HepG2 (cell line): ENCODE data around the gene DCST2. TPM values are rescaled to one million over a fixed set of nuclear protein-coding genes. Genes with fewer than 3 reads are reported as not detected.
A peak's percentile ranks its signal among the peaks of the same experiment; 100 is the strongest.

Experiments used
- KDM4B ChIP-seq: sonication (generic); formaldehyde crosslinking; IDR thresholded peaks from 2 replicates; pipeline ENCODE4 v1.4.0; 2020; ENCODE audit warnings: missing genetic modification reagents
- KLF6 ChIP-seq: IDR thresholded peaks from 2 replicates; pipeline ENCODE4 v1.8.0; 2016; ENCODE audit warnings: missing biosample characterization, missing genetic modification reagents
- SMARCE1 ChIP-seq: fragments of 450-650 bp; IDR thresholded peaks from 2 replicates; pipeline ENCODE4 v1.6.1; 2017; ENCODE audit warnings: borderline replicate concordance
- TEAD2 ChIP-seq: sonication (generic); formaldehyde crosslinking; IDR thresholded peaks from 2 replicates; pipeline ENCODE4 v1.9.0; 2021; ENCODE audit warnings: missing genetic modification reagents
- ZBTB21 ChIP-seq: sonication (generic); formaldehyde crosslinking; IDR thresholded peaks from 2 replicates; pipeline ENCODE4 v1.4.0; 2020; ENCODE audit warnings: missing genetic modification reagents
- ZNF350 ChIP-seq: sonication (generic); formaldehyde crosslinking; IDR thresholded peaks from 2 replicates; pipeline ENCODE4 v1.4.0; 2020; ENCODE audit warnings: mild to moderate bottlenecking, low read depth, missing genetic modification reagents, borderline replicate concordance
- ZNF607 ChIP-seq: sonication (generic); formaldehyde crosslinking; IDR thresholded peaks from 2 replicates; pipeline ENCODE4 v1.5.1; 2020; ENCODE audit warnings: missing genetic modification reagents, mild to moderate bottlenecking, borderline replicate concordance
- ZNF678 ChIP-seq: sonication (generic); formaldehyde crosslinking; IDR thresholded peaks from 2 replicates; pipeline ENCODE4 v1.4.0; 2020; ENCODE audit warnings: mild to moderate bottlenecking, missing genetic modification reagents
- ZNF850 ChIP-seq: sonication (generic); formaldehyde crosslinking; conservative IDR thresholded peaks from 2 replicates; pipeline ENCODE4 v1.9.0; 2021; ENCODE audit warnings: mild to moderate bottlenecking, missing genetic modification reagents
- polyA plus RNA-seq, 8 experiments: library from polyadenylated mRNA; depleted of rRNA in 3 of 8; stranded (reverse) in 7 of 8; unstranded in 1 of 8; fragments of >200 nt; fragmentation: Illumina TruSeq in 4 of 8; extraction: Trizol in 4 of 8; gene quantifications; 2 replicates each; pipeline versions ENCODE4 v1.2.1 to v1.2.3, GENCODE V29; 2011 to 2016; ENCODE audit warnings: low read depth in 4 of 8, missing spikeins in 1 of 8, mixed read lengths in 1 of 8; ENCODE audit not compliant: insufficient read depth in 1 of 8
- total RNA-seq, 5 experiments: library from RNA; depleted of rRNA; stranded (reverse); fragments of >200 nt; fragmentation: Illumina TruSeq; extraction: Trizol; gene quantifications; 2 replicates each; pipeline ENCODE4 v1.2.3, GENCODE V29; 2016; ENCODE audit warnings: low read depth in 1 of 5
- TF ChIP-seq, protein P1 (sequence below): sonication (generic); formaldehyde crosslinking; IDR thresholded peaks from 2 replicates; pipeline ENCODE4 v1.4.0; 2020; ENCODE audit warnings: mild to moderate bottlenecking, missing genetic modification reagents, borderline replicate concordance
- TF ChIP-seq, protein P2 (sequence below): IDR thresholded peaks from 2 replicates; pipeline ENCODE4 v1.4.0; 2020; ENCODE audit warnings: mild to moderate bottlenecking, missing genetic modification reagents
- TF ChIP-seq, protein P3 (sequence below): sonication (generic); formaldehyde crosslinking; IDR thresholded peaks from 2 replicates; pipeline ENCODE4 v1.8.0; 2022; ENCODE audit warnings: mild to moderate bottlenecking, missing genetic modification reagents, moderate library complexity
- TF ChIP-seq, protein P4 (sequence below): sonication (generic); formaldehyde crosslinking; IDR thresholded peaks from 2 replicates; pipeline ENCODE4 v1.5.0; 2020; ENCODE audit warnings: mild to moderate bottlenecking, missing genetic modification reagents
- TF ChIP-seq, protein P5 (sequence below): sonication (generic); formaldehyde crosslinking; IDR thresholded peaks from 2 replicates; pipeline ENCODE4 v1.8.1; 2022; ENCODE audit warnings: mild to moderate bottlenecking, missing genetic modification reagents

Gene DCST2
- total and polyA plus RNA-seq, 2 of the 13 experiments (the other 11 are each of a cell fraction or from before 2014, with no cell fraction given), result 0.74 TPM; not detected in 1

DNA sequence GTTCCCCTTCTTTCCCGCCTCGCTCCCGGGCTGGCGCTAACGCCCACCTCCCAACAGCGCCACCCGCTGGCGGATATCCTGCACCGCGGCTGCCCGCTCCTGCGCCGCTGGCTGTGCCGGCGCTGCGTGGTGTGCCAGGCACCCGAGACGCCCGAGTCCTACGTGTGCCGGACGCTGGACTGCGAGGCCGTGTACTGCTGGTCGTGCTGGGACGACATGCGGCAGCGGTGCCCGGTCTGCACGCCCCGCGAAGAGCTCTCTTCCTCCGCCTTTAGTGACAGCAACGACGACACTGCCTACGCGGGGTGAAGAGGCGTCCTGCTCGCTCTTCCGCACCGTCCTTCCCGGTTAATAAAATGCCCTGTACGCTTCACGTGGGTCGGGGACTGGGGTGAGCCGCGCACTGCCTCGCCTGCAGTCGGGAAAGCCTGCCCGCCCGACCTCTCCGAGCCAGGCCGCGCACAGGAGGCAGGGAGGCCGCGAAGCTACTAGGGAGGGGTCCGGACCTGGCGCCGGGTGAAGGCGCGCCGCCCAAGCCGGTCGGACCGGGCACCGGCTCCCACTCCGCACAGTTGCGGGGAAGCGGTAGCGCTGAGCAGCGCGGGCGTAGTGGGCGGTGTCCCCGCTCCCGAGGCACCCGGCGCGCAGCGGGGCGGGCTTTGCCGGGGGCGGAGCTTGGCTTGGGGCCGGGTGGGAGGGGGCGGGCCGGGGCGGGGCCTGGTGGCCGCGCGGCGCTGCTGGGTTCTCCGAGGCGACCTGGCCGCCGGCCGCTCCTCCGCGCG is 17.2 kb upstream of the DCST2 start, which contains the start of gene ADAM15 (continued):
- TF ChIP-seq, protein P1, sequence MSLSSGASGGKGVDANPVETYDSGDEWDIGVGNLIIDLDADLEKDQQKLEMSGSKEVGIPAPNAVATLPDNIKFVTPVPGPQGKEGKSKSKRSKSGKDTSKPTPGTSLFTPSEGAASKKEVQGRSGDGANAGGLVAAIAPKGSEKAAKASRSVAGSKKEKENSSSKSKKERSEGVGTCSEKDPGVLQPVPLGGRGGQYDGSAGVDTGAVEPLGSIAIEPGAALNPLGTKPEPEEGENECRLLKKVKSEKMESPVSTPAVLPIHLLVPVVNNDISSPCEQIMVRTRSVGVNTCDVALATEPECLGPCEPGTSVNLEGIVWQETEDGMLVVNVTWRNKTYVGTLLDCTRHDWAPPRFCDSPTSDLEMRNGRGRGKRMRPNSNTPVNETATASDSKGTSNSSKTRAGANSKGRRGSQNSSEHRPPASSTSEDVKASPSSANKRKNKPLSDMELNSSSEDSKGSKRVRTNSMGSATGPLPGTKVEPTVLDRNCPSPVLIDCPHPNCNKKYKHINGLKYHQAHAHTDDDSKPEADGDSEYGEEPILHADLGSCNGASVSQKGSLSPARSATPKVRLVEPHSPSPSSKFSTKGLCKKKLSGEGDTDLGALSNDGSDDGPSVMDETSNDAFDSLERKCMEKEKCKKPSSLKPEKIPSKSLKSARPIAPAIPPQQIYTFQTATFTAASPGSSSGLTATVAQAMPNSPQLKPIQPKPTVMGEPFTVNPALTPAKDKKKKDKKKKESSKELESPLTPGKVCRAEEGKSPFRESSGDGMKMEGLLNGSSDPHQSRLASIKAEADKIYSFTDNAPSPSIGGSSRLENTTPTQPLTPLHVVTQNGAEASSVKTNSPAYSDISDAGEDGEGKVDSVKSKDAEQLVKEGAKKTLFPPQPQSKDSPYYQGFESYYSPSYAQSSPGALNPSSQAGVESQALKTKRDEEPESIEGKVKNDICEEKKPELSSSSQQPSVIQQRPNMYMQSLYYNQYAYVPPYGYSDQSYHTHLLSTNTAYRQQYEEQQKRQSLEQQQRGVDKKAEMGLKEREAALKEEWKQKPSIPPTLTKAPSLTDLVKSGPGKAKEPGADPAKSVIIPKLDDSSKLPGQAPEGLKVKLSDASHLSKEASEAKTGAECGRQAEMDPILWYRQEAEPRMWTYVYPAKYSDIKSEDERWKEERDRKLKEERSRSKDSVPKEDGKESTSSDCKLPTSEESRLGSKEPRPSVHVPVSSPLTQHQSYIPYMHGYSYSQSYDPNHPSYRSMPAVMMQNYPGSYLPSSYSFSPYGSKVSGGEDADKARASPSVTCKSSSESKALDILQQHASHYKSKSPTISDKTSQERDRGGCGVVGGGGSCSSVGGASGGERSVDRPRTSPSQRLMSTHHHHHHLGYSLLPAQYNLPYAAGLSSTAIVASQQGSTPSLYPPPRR (CRISPR knock-in tag), result peak; percentile 78
- TF ChIP-seq, protein P2, sequence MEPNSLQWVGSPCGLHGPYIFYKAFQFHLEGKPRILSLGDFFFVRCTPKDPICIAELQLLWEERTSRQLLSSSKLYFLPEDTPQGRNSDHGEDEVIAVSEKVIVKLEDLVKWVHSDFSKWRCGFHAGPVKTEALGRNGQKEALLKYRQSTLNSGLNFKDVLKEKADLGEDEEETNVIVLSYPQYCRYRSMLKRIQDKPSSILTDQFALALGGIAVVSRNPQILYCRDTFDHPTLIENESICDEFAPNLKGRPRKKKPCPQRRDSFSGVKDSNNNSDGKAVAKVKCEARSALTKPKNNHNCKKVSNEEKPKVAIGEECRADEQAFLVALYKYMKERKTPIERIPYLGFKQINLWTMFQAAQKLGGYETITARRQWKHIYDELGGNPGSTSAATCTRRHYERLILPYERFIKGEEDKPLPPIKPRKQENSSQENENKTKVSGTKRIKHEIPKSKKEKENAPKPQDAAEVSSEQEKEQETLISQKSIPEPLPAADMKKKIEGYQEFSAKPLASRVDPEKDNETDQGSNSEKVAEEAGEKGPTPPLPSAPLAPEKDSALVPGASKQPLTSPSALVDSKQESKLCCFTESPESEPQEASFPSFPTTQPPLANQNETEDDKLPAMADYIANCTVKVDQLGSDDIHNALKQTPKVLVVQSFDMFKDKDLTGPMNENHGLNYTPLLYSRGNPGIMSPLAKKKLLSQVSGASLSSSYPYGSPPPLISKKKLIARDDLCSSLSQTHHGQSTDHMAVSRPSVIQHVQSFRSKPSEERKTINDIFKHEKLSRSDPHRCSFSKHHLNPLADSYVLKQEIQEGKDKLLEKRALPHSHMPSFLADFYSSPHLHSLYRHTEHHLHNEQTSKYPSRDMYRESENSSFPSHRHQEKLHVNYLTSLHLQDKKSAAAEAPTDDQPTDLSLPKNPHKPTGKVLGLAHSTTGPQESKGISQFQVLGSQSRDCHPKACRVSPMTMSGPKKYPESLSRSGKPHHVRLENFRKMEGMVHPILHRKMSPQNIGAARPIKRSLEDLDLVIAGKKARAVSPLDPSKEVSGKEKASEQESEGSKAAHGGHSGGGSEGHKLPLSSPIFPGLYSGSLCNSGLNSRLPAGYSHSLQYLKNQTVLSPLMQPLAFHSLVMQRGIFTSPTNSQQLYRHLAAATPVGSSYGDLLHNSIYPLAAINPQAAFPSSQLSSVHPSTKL (CRISPR knock-in tag), result peak; percentile 32; the same call in 1 of the 2 replicates
- no peak for TF ChIP-seq ZBTB21
- TF ChIP-seq KDM4B, result no peak
- peak; percentile 97 for TF ChIP-seq ZNF350 (CRISPR knock-in tag)
- TF ChIP-seq KLF6, result peak; percentile 44; the same call in 1 of the 2 replicates
- TF ChIP-seq, protein P3, sequence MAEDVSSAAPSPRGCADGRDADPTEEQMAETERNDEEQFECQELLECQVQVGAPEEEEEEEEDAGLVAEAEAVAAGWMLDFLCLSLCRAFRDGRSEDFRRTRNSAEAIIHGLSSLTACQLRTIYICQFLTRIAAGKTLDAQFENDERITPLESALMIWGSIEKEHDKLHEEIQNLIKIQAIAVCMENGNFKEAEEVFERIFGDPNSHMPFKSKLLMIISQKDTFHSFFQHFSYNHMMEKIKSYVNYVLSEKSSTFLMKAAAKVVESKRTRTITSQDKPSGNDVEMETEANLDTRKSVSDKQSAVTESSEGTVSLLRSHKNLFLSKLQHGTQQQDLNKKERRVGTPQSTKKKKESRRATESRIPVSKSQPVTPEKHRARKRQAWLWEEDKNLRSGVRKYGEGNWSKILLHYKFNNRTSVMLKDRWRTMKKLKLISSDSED (CRISPR knock-in tag), result no peak; the same call in 1 of the 2 replicates
- peak; percentile 88; the same call in 1 of the 2 replicates for TF ChIP-seq ZNF607 (CRISPR knock-in tag)
- TF ChIP-seq SMARCE1, result no peak
- no peak for TF ChIP-seq TEAD2
- TF ChIP-seq, protein P4, sequence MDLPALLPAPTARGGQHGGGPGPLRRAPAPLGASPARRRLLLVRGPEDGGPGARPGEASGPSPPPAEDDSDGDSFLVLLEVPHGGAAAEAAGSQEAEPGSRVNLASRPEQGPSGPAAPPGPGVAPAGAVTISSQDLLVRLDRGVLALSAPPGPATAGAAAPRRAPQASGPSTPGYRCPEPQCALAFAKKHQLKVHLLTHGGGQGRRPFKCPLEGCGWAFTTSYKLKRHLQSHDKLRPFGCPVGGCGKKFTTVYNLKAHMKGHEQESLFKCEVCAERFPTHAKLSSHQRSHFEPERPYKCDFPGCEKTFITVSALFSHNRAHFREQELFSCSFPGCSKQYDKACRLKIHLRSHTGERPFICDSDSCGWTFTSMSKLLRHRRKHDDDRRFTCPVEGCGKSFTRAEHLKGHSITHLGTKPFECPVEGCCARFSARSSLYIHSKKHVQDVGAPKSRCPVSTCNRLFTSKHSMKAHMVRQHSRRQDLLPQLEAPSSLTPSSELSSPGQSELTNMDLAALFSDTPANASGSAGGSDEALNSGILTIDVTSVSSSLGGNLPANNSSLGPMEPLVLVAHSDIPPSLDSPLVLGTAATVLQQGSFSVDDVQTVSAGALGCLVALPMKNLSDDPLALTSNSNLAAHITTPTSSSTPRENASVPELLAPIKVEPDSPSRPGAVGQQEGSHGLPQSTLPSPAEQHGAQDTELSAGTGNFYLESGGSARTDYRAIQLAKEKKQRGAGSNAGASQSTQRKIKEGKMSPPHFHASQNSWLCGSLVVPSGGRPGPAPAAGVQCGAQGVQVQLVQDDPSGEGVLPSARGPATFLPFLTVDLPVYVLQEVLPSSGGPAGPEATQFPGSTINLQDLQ (CRISPR knock-in tag), result peak; percentile 56; the same call in 1 of the 2 replicates
- TF ChIP-seq ZNF850, result no peak
- TF ChIP-seq, protein P5, sequence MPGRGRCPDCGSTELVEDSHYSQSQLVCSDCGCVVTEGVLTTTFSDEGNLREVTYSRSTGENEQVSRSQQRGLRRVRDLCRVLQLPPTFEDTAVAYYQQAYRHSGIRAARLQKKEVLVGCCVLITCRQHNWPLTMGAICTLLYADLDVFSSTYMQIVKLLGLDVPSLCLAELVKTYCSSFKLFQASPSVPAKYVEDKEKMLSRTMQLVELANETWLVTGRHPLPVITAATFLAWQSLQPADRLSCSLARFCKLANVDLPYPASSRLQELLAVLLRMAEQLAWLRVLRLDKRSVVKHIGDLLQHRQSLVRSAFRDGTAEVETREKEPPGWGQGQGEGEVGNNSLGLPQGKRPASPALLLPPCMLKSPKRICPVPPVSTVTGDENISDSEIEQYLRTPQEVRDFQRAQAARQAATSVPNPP, result 0 out of 2 replicates have a peak, but pooled peaks have one; percentile 6
- no peak for TF ChIP-seq ZNF678 (CRISPR knock-in tag)
